Measurements from ENCODE around the gene TMCC1. TPM values are rescaled to one million over a fixed set of nuclear protein-coding genes. Genes with fewer than 3 reads are reported as not detected.
A peak's percentile ranks its signal among the peaks of the same experiment; 100 is the strongest.
"Not testable (repeated sequence)": the region's sequence is repeated elsewhere in the genome, so short reads cannot be mapped to it uniquely, and the experiment has no call there.

The TMCC1 gene
- total and polyA plus RNA-seq, 3 donors from 2014 or later, result 46.0 to 119 (median 60.4) TPM

DNA sequence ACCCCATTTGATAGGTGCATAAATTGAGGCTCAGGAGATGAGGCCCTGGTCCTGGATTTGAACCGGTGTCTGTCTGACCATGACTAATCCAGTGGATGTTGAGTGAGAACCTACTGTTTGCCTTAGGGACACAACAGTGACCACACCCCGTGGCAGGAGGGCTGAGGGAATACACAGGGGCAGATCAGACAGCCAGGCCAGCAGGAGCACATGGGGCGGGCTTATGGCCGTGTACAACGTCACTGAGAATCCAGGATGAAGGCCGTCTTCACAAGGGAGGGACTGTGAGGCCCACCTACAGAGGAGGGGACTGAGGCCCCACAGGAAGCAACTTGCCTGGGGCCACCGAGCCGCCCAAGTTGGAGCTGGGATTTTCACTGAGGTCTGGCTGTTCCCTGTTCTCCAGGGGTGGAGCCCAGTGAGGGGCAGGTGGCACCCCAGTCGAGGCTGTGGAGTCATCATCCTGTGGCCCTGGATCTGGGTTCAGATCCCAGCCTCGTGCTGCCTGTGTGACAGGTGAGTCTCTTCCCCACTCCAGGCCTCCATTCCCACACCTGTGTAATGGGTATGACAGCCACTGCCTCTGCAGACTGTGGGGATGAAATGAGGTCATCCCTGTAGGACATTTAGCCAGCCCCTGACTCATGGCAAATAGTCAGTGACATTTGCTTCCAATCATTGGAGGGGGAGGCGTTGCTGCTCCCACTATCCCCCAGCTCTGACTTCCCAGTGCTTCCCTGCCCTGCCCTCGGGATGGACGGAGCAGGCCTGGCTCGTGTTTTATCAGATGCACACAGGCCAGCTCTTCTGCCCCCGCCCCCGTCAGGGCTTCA is 280.8 kb downstream of the TMCC1 start:
- no peak for TF ChIP-seq CTCF (IDR thresholded peaks at IDR 0.05)
- TF ChIP-seq POLR2A (IDR thresholded peaks at IDR 0.05), result no peak
- no peak for DNase-seq
- Histone ChIP-seq H3K36me3 (ENCODE audit: low read depth, missing control alignments) (no peaks in the 10 kb centered on the region), H3K4me1 (peaks cover 22% of the 10 kb centered on the region), H3K27me3 (no peaks in the 10 kb centered on the region), H3K4me3 (no peak overlapping the region), H3K27ac (peak overlapping the region in 1 of 2 donors; percentile 15), H3K9me3 (no peaks in the 10 kb centered on the region)
- WGBS, 2 donors, result 81 to 83% methylated on average over 9 to 16 of the region's 16 CpGs
- intact Hi-C loops (cut with DNase I; ENCODE audit: low total_unique reads), result no loop called here

GRCh38 chr3:129611812-129612533 is 281.5 kb downstream of the TMCC1 start:
- 48 to 52% methylated on average over 14 to 25 of the region's 25 CpGs for WGBS, 2 donors
- no peak for TF ChIP-seq POLR2A (IDR thresholded peaks at IDR 0.05)
- no peaks in the 10 kb centered on the region for H3K9me3 ChIP-seq
- peaks cover 28% of the 10 kb centered on the region for H3K4me1 ChIP-seq
- H3K4me3 ChIP-seq, result no peak overlapping the region
- H3K36me3 ChIP-seq (ENCODE audit: low read depth, missing control alignments), result no peaks in the 10 kb centered on the region
- DNase-seq, result no peak
- intact Hi-C loops (cut with DNase I; ENCODE audit: low total_unique reads), result no loop called here
- no peaks in the 10 kb centered on the region for H3K27me3 ChIP-seq
- peak overlapping the region in 1 of 2 donors; percentile 15 for H3K27ac ChIP-seq

DNA sequence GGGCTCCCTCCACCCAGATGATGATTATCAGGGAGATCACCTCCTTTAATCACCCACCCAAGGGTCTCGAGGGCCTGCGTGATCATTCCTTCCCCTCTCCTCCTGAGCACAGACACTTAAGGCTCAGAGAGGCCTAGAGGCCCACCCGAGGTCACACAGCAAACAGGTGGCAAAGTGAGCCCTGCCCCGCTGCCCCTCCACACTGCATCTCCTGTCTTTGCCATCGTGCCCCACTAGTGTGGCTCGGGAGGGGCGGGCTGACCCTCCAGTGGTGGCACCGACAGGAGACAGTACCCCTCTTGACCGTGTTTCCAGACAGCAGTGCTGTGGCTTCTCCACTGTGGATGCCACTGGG is 282.1 kb downstream of the TMCC1 start:
- Histone ChIP-seq H3K9me3 (no peaks in the 10 kb centered on the region), H3K4me3 (no peak overlapping the region), H3K4me1 (peaks cover 28% of the 10 kb centered on the region), H3K27ac (peak overlapping the region in 1 of 2 donors; percentile 15), H3K27me3 (no peaks in the 10 kb centered on the region), H3K36me3 (ENCODE audit: low read depth, missing control alignments) (no peaks in the 10 kb centered on the region)
- TF ChIP-seq POLR2A (IDR thresholded peaks at IDR 0.05) (no peak), CTCF (IDR thresholded peaks at IDR 0.05) (no peak)
- 86 to 90% methylated on average over 6 to 9 of the region's 9 CpGs for WGBS, 2 donors
- no peak for DNase-seq
- intact Hi-C loops (cut with DNase I; ENCODE audit: low total_unique reads), result no loop called here

GRCh38 chr3:129610794-129611445 is 282.6 kb downstream of the TMCC1 start:
- WGBS, 2 donors, result 95 to 97% methylated on average over 11 of the region's 11 CpGs

GRCh38 chr3:129610276-129610675 is 283.2 kb downstream of the TMCC1 start:
- intact Hi-C loops (cut with DNase I; ENCODE audit: low total_unique reads), result no loop called here
- no peaks in the 10 kb centered on the region for H3K36me3 ChIP-seq (ENCODE audit: low read depth, missing control alignments)
- TF ChIP-seq POLR2A (IDR thresholded peaks at IDR 0.05), result no peak
- no peak for TF ChIP-seq CTCF (IDR thresholded peaks at IDR 0.05)
- no peak for DNase-seq
- peaks cover 25% of the 10 kb centered on the region for H3K4me1 ChIP-seq
- no peak overlapping the region for H3K4me3 ChIP-seq
- H3K27ac ChIP-seq, result peak overlapping the region in 1 of 2 donors; percentile 27
- H3K9me3 ChIP-seq, result no peaks in the 10 kb centered on the region
- WGBS, 2 donors, result 61 to 64% methylated on average over 10 of the region's 10 CpGs
- no peaks in the 10 kb centered on the region for H3K27me3 ChIP-seq

More at GRCh38 chr3:129610794-129611445, 282.6 kb downstream of the TMCC1 start:
- H3K27me3 ChIP-seq; H3K36me3 ChIP-seq (ENCODE audit: low read depth, missing control alignments); H3K27ac ChIP-seq; H3K4me3 ChIP-seq; intact Hi-C loops (cut with DNase I; ENCODE audit: low total_unique reads); DNase-seq; H3K9me3 ChIP-seq: not testable (repeated sequence)
- peaks cover 25% of the 10 kb centered on the region for H3K4me1 ChIP-seq
